ENCODE measurements around the gene PTPRT.

The PTPRT gene

GRCh38 chr20:43189554-43190331 lies at the start of gene PTPRT:
PTPRT (minus strand) TSS chr20:43189906; CDS start chr20:43189733, 173 bp downstream.
- no peak for DNase-seq (ENCODE audit: low read depth)

DNA sequence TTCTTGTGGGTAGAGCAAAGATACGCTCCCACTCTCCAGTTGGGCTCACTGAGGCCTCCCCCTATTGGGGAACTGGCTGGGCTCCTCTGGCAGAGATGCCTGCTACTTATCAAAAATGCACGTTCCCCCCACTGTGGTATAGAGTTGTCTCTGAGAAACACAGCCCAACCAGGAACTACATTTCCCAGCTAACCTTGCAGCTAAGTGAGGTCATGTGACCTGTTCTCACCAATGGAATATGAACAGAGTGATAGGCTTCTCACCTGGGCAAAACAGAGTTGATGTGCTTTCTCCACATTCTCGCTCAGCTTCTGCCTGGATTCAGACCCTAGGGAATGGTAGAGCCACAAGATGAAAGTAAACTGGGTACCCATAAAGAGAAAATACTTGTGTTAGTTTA lies 49.1 kb upstream of the PTPRT start:
- no peak for DNase-seq (ENCODE audit: low read depth)

- DNase-seq (ENCODE audit: low read depth), result no peak
These were observed 48.6 kb upstream of the PTPRT start for GRCh38 chr20:43238266-43238665.

- no peak for DNase-seq (ENCODE audit: low read depth)
These were observed 48.0 kb upstream of the PTPRT start for GRCh38 chr20:43237651-43238168.

DNA sequence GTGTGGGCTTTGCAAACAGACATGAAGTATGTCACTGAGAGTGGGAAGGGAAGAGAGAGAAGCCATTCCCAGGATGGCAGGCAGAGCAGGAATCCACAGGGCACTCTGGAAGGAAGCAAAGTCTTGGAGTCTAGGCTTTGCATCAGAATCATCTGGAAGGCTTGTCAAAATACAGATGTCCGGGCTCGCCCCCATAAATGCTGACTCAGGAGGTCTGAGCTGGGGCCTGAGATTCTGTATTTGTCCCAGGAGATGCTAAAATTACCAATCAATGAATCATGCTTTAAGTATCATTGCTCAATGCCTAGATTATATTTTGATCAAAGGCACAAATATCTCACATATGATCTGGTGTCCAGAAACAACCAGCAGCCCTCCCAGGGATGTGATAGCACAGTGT lies 46.3 kb upstream of the PTPRT start:
- no peak for DNase-seq (ENCODE audit: low read depth)

DNA sequence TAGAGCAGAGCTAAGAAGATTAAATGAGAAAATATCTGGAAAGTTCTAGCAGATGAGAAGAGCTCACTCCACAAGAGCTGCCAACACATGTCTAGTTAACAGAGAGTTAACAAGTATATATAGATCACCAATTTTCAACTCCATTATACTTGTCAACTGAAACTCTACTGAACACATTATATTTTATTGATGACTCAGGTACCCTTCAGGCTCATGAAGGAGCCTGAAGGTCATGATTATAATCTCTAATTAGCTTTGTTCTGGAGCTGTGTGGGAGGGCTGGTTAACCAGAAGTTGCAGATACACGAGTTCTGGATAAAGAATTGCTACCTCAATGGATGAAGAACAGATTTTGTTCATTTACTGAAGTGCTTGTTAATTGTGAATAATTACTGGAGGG lies 42.1 kb upstream of the PTPRT start:
- no peak for DNase-seq (ENCODE audit: low read depth)

GRCh38 chr20:43229696-43230095 lies 40.0 kb upstream of the PTPRT start:
- no peak for DNase-seq (ENCODE audit: low read depth)

- no peak for DNase-seq (ENCODE audit: low read depth)
These were observed 30.9 kb upstream of the PTPRT start for GRCh38 chr20:43220612-43221011.

GRCh38 chr20:43210901-43211300 lies 21.2 kb upstream of the PTPRT start:
- no peak for DNase-seq (ENCODE audit: low read depth)

DNA sequence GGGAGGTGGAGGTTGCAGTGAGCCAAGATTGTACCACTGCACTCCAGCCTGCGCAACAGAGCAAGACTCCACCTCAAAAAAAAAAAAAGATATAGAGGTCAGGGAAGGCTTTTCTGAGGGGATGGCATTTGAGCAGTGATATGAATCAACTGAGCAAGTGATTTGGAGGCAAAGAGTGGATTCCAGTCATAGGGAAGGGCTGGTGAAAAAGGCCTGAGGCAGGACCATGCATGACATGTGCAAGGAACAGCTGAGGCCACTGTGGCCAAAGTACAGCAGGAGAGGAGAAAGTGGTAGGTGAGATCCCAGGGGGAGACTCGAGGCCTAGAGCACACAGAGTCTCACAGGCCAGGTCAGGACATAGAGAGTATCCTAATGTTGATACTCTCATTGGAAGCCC lies 20.1 kb upstream of the PTPRT start:
- no peak for DNase-seq (ENCODE audit: low read depth)

GRCh38 chr20:43205699-43206098 lies 16.0 kb upstream of the PTPRT start:
- DNase-seq (ENCODE audit: low read depth), result no peak

DNA sequence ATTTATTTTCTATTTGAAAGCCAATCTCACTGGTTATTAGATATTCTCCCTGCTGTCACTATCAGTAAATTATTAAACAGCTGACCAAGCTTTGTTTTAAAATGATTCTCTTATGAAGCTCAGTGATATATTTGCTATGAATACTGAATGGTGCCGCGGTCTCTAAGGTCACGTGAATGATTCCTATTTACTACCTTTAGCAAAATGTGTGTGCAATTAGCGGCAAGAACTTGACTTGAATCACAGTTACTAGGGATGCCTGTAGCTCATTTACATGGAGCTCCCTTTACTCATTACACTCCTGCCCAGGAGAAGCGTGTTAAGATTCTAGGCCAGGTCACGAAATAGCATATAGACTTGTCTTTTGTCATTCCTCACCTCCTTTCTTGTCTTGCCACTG lies 12.4 kb upstream of the PTPRT start:
- no peak for DNase-seq (ENCODE audit: low read depth)

GRCh38 chr20:43198607-43199006 lies 8.9 kb upstream of the PTPRT start:
- no peak for DNase-seq (ENCODE audit: low read depth)

DNA sequence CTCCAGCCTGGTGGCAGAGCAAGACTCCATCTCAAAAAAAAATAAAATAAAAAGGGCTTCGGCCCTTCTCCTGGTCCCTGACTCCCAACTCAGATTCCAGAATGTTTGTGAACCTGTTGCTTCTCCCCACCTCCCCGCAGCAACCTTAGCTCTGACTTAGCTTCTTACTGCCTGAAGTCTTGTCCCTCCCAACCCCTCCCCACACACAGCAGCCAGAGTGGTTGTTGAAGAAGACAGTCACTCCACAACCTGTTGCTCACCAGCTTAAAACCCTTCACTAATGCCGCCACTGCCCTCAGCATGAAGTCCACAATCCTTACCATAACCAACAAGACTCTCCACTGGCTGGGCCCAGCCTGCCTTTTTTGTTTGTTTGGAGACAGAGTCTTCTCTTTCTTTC lies 6.5 kb upstream of the PTPRT start:
- no peak for DNase-seq (ENCODE audit: low read depth)

DNA sequence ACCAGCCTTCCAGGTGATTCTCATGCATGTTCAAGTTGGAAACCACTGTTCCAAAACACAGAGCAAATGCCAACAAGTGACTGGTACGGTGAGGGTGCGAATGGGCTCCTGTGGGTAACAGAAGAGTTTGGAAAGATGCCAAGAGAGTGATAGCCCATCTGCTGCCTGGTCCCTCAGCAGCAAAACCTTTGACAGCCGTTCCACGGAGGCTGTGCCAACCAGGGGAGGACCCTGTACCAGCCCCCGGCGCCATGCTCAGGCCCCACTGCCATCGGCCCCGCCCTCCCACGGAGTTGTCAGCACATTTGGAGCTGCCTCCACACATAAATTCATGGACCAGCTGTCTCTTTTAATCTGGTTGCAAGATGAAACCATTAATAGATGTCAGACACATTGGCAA lies 4.4 kb upstream of the PTPRT start:
- no peak for DNase-seq (ENCODE audit: low read depth)

GRCh38 chr20:43193443-43193842 lies 3.7 kb upstream of the PTPRT start:
- DNase-seq (ENCODE audit: low read depth), result no peak

DNA sequence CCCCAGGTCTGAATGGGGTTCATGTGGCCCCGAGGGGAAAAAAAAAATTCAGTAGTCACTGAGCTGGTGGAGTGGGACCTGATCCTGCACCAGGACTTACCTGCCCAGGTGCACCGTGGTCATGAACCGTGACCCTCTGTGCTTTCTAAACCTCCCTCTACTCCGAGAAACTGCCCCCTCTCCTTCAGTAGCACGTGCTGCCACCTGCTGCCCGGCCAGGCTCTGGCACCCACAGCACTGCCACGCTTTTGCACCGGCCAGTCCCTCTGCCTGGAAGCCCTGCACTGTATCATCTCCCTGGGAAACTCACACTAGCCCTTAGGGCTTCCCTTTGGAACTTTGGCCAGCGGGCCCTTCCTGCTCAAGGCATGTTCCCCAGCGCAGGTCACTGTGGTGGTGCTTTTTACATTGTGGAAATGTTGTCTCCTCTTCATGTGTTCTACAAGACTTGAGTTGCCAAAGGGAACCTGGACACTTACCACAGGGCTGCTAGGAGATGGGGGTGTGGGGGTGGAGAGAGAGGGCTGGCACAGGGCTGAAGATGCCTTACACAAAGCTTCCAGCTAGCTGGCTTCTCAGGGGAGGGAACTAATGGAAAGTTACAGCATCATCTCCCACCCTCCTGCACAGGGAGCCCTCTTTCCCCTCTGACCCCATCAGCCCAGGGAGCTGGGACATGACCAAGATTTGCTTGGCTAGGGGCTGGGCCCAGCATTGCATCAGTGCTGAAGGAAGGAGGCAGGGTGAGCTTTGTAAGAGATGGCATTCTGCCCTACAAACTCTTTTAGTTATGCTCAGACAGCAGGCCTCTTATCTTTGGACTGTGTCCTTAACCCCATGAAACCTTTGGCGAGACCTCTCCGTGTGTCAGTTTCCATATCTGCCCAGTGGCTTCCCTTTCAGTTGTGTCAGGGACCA lies 2.5 kb upstream of the PTPRT start:
- no peak for DNase-seq (ENCODE audit: low read depth)

- no peak for DNase-seq (ENCODE audit: low read depth)
These were observed 1.4 kb upstream of the PTPRT start for GRCh38 chr20:43191143-43191542.

DNA sequence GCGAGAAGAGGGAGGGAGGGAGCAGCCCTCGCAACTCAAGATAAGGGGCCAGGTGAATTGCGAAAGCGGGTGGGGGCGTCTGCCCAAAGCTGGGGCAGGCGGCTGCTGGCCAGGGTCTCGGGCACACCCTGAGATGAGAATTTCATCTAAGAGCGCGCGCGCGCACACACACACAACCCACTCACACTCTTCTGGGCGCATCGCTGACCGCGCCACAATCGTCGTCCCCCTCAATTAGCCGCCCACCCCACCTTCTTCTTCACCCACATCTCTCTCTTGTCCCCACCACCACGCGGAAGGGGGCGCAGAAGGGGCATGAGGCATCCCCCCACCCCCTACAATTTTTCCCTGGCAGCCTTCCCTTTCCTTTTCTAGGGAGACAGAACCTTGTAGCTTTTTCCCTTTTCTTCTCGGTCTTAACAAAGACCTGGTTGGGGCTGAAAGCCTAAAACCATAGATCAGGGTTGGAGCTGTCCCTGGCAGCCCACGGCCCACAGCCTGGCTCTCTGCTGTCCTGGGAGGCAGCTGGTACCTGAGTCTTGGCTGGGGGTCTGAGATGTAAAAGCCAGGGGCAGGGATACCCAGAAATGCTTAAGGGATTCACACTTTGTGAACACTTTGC lies 737 bp upstream of the PTPRT start:
- DNase-seq (ENCODE audit: low read depth), result no peak

GRCh38 chr20:43188861-43189553 lies 699 bp downstream of the PTPRT start:
- no peak for DNase-seq (ENCODE audit: low read depth)

GRCh38 chr20:43188234-43188653 lies 1.5 kb downstream of the PTPRT start:
- DNase-seq (ENCODE audit: low read depth), result no peak
